ACC112 (cell line): ENCODE data around the gene CNTD1.
"Not testable (repeated sequence)": the region's sequence is repeated elsewhere in the genome, so short reads cannot be mapped to it uniquely, and the experiment has no call there.

Experiments
- H2AFZ ChIP-seq: fragments of 200-600 bp; sonication (generic); one replicate; pipeline ENCODE4 v1.6.0; 2017; ENCODE audit warnings: antibody characterized with exemption, low read length; ENCODE audit not compliant: unreplicated experiment
- H3K27ac ChIP-seq: fragments of 200-600 bp; sonication (generic); 2 replicates; pipeline ENCODE4 v1.5.1; 2014; ENCODE audit warnings: low read depth, mild to moderate bottlenecking, antibody characterized with exemption, low read length, moderate library complexity
- H3K27me3 ChIP-seq: fragments of 200-600 bp; sonication (generic); 2 replicates; pipeline ENCODE4 v1.6.1; 2014; ENCODE audit warnings: mild to moderate bottlenecking, antibody characterized with exemption, low read length, moderate library complexity, mixed read lengths; ENCODE audit not compliant: insufficient read depth
- H3K36me3 ChIP-seq: fragments of 200-600 bp; sonication (generic); 2 replicates; pipeline ENCODE4 v1.6.1; 2016; ENCODE audit warnings: mild to moderate bottlenecking, antibody characterized with exemption, low read length, moderate library complexity, mixed read lengths; ENCODE audit not compliant: insufficient read depth
- H3K4me1 ChIP-seq: fragments of 200-600 bp; sonication (generic); one replicate; pipeline ENCODE4 v1.6.1; 2016; ENCODE audit warnings: low read length, mixed read lengths; ENCODE audit not compliant: insufficient read depth, unreplicated experiment, control insufficient read depth
- H3K4me3 ChIP-seq: fragments of 200-600 bp; sonication (generic); 2 replicates; pipeline ENCODE4 v1.5.1; 2014; ENCODE audit warnings: mild to moderate bottlenecking, low read depth, low read length
- H3K79me2 ChIP-seq: fragments of 200-600 bp; sonication (generic); one replicate; pipeline ENCODE4 v1.6.0; 2016; ENCODE audit warnings: low read length; ENCODE audit not compliant: control insufficient read depth, unreplicated experiment, insufficient read depth

The CNTD1 gene

GRCh38 chr17:42856093-42856492 is 57.4 kb downstream of the CNTD1 start:
- H3K27ac ChIP-seq, H3K79me2 ChIP-seq, H3K4me1 ChIP-seq, H3K36me3 ChIP-seq, H3K4me3 ChIP-seq, H3K27me3 ChIP-seq, H2AFZ ChIP-seq: not testable (repeated sequence)

GRCh38 chr17:42856516-42856915 is 57.9 kb downstream of the CNTD1 start:
- not testable (repeated sequence) for H3K79me2 ChIP-seq, H3K4me3 ChIP-seq, H3K4me1 ChIP-seq, H2AFZ ChIP-seq, H3K36me3 ChIP-seq, H3K27ac ChIP-seq, H3K27me3 ChIP-seq

- H3K4me3 ChIP-seq: no peak overlapping the region
- H2AFZ ChIP-seq: no peak overlapping the region
- no peaks in the 10 kb centered on the region for H3K36me3 ChIP-seq
- no peaks in the 10 kb centered on the region for H3K79me2 ChIP-seq
- no peaks in the 10 kb centered on the region for H3K27me3 ChIP-seq
- H3K27ac ChIP-seq: no peak overlapping the region
- no peaks in the 10 kb centered on the region for H3K4me1 ChIP-seq
These were observed 58.7 kb downstream of the CNTD1 start for GRCh38 chr17:42857389-42857788.
